ENCODE data around the gene DNAJC21.

DNA sequence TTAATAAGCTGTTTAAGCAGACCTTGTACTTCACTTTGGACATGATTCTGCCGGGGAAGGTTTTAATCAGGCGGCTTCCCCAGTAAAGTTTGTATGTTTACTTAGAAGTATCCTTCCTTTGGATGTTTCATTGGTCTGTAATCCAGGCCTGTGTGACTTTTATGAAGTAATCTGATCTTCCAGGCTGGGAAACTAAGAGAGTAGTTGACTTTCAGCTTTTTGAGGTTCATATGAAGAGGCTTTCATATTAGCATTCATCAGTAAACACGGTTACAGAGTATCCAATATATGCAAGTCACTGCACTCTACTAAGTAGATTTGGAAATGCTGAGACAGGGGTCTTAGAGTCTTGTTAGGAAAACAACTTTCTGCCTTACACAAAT is 1.1 kb downstream of the DNAJC21 start:
- TF ChIP-seq, protein P1, sequence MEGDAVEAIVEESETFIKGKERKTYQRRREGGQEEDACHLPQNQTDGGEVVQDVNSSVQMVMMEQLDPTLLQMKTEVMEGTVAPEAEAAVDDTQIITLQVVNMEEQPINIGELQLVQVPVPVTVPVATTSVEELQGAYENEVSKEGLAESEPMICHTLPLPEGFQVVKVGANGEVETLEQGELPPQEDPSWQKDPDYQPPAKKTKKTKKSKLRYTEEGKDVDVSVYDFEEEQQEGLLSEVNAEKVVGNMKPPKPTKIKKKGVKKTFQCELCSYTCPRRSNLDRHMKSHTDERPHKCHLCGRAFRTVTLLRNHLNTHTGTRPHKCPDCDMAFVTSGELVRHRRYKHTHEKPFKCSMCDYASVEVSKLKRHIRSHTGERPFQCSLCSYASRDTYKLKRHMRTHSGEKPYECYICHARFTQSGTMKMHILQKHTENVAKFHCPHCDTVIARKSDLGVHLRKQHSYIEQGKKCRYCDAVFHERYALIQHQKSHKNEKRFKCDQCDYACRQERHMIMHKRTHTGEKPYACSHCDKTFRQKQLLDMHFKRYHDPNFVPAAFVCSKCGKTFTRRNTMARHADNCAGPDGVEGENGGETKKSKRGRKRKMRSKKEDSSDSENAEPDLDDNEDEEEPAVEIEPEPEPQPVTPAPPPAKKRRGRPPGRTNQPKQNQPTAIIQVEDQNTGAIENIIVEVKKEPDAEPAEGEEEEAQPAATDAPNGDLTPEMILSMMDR (IDR thresholded peaks at IDR 0.05) = no peak
- TF ChIP-seq POLR2A (IDR thresholded peaks at IDR 0.05) = no peak

All from testis (tissue), 2 donors.